Keratinocyte (primary cell): Measurements from ENCODE around the gene SPAG6. TPM values are rescaled to one million over a fixed set of nuclear protein-coding genes. Genes with fewer than 3 reads are reported as not detected.
"Not testable (repeated sequence)": the region's sequence is repeated elsewhere in the genome, so short reads cannot be mapped to it uniquely, and the experiment has no call there.

ENCODE experiments used
- DNase-seq: peaks from one replicate; pipeline ENCODE4 v3.0.0-alpha.2; 2011; ENCODE audit warnings: low read depth, missing footprints, low spot score
- FAIRE-seq: peaks from 2 replicates; lab custom pipeline; 2011; peaks lifted over from hg19 to GRCh38; lab: Jason Lieb, UNC
- H2AFZ ChIP-seq: 2 replicates; pipeline ENCODE4 v1.6.0; 2012; ENCODE audit warnings: low read length, control low read depth, inconsistent platforms; ENCODE audit not compliant: control insufficient read depth
- H3K27ac ChIP-seq: 2 replicates; pipeline ENCODE4 v1.5.1; 2011; ENCODE audit warnings: low read length; ENCODE audit not compliant: control insufficient read depth, insufficient read depth
- H3K27me3 ChIP-seq: 3 replicates; pipeline ENCODE4 v1.6.0; 2011; ENCODE audit warnings: low read length; ENCODE audit not compliant: control insufficient read depth, insufficient read depth; ENCODE audit errors: extremely low read depth
- H3K36me3 ChIP-seq, 2 experiments: 2 replicates in 1 of 2; 3 replicates in 1 of 2; pipeline ENCODE4 v1.5.1; 2011; ENCODE audit warnings: low read length in 2 of 2, mild to moderate bottlenecking in 1 of 2; ENCODE audit not compliant: control insufficient read depth in 2 of 2, insufficient read depth in 2 of 2; ENCODE audit errors: extremely low read depth in 1 of 2
- H3K4me1 ChIP-seq: 3 replicates; pipeline ENCODE4 v1.5.1; 2011; ENCODE audit warnings: low read length; ENCODE audit not compliant: control insufficient read depth, insufficient read depth; ENCODE audit errors: extremely low read depth
- H3K4me2 ChIP-seq: 3 replicates; pipeline ENCODE4 v1.6.0; 2011; ENCODE audit warnings: low read depth, low read length; ENCODE audit not compliant: control insufficient read depth, insufficient read depth; ENCODE audit errors: extremely low read depth
- H3K4me3 ChIP-seq, 3 experiments: fragments of 200-600 bp in 1 of 3; sonication (generic) in 1 of 3; 2 replicates in 2 of 3; 3 replicates in 1 of 3; pipeline ENCODE4 v1.5.1; 2011 to 2016; ENCODE audit warnings: low read length in 3 of 3, mild to moderate bottlenecking in 3 of 3, control low read depth in 2 of 3, inconsistent platforms in 1 of 3, low read depth in 1 of 3, mixed read lengths in 1 of 3, mixed run types in 1 of 3, moderate library complexity in 1 of 3; ENCODE audit not compliant: control insufficient read depth in 2 of 3, insufficient read depth in 2 of 3; ENCODE audit errors: extremely low read depth in 1 of 3
- H3K79me2 ChIP-seq: 2 replicates; pipeline ENCODE4 v1.6.0; 2012; ENCODE audit warnings: low read length; ENCODE audit not compliant: control insufficient read depth, insufficient read depth
- H3K9ac ChIP-seq: 3 replicates; pipeline ENCODE4 v1.6.0; 2011; ENCODE audit warnings: low read length; ENCODE audit not compliant: control insufficient read depth, insufficient read depth; ENCODE audit errors: extremely low read depth
- H3K9me1 ChIP-seq: 3 replicates; pipeline ENCODE4 v1.6.0; 2011; ENCODE audit warnings: low read length; ENCODE audit not compliant: control insufficient read depth, insufficient read depth; ENCODE audit errors: extremely low read depth
- H3K9me3 ChIP-seq: 2 replicates; pipeline ENCODE4 v1.5.1; 2012; ENCODE audit warnings: low read depth, low read length; ENCODE audit not compliant: control insufficient read depth
- H4K20me1 ChIP-seq: 3 replicates; pipeline ENCODE4 v1.6.0; 2011; ENCODE audit warnings: low read length; ENCODE audit not compliant: control insufficient read depth, insufficient read depth; ENCODE audit errors: extremely low read depth
- CTCF ChIP-seq, 3 experiments: IDR thresholded peaks in 1 of 3; conservative IDR thresholded peaks in 1 of 3; optimal IDR thresholded peaks in 1 of 3; 2 replicates in 2 of 3; 3 replicates in 1 of 3; pipeline versions ENCODE3 to v1.5.1; 2011; ENCODE audit warnings: low read length in 3 of 3, mild to moderate bottlenecking in 3 of 3, moderate library complexity in 2 of 3, control low read depth in 1 of 3, inconsistent platforms in 1 of 3; ENCODE audit not compliant: insufficient read depth in 2 of 3; ENCODE audit errors: extremely low read depth in 1 of 3
- EZH2 ChIP-seq: IDR thresholded peaks from one replicate; pipeline ENCODE4 v1.6.1; 2012; ENCODE audit warnings: inconsistent platforms, mild to moderate bottlenecking, low read length, moderate library complexity
- dilution Hi-C: fragments of 300-500 bp; cut with MboI; formaldehyde crosslinking; loops from one replicate; pipeline ENCODE4 v1.7.0; 2020; ENCODE audit warnings: low sequenced_read_pairs; ENCODE audit not compliant: extremely low pct_ligation_motif_present
- polyA plus RNA-seq, 5 experiments: library from polyadenylated mRNA; depleted of rRNA in 3 of 5; stranded (reverse) in 3 of 5; stranded (forward) in 1 of 5; unstranded in 1 of 5; fragments of >200 nt; gene quantifications; 1 replicate in 1 of 5; 2 replicates in 3 of 5; 3 replicates in 1 of 5; pipeline versions ENCODE4 v1.2.1 to v1.2.3, GENCODE V29; 2011 to 2012; ENCODE audit warnings: missing spikeins in 2 of 5, low read depth in 1 of 5, low replicate concordance in 1 of 5

SPAG6 gene
- polyA plus RNA-seq, 1 donor (not counting 4 experiments of a cell fraction or from before 2014, with no cell fraction given), result not detected

- Histone ChIP-seq H4K20me1 (no peaks in the 10 kb centered on the region), H3K4me3 (no peak overlapping the region)
Observed at GRCh38 chr10:22389856-22390589, 44.7 kb downstream of the SPAG6 start.

GRCh38 chr10:22391600-22391999 is 46.3 kb downstream of the SPAG6 start:
- Histone ChIP-seq H3K9me3 (no peaks in the 10 kb centered on the region), H3K4me1 (no peaks in the 10 kb centered on the region), H3K4me3 (no peak overlapping the region), H2AFZ (no peak overlapping the region), H3K27ac (no peak overlapping the region), H3K9ac (no peak overlapping the region), H3K27me3 (no peaks in the 10 kb centered on the region), H4K20me1 (no peaks in the 10 kb centered on the region), H3K4me2 (no peak overlapping the region), H3K9me1 (no peaks in the 10 kb centered on the region), H3K36me3 (no peaks in the 10 kb centered on the region), H3K79me2 (no peaks in the 10 kb centered on the region)
- dilution Hi-C loops, result no loop called here
- DNase-seq (no peak), FAIRE-seq (no peak)
- TF ChIP-seq CTCF (optimal IDR thresholded peaks at IDR 0.05 in 1 of 3, IDR thresholded peaks at IDR 0.05 in 1 of 3, conservative IDR thresholded peaks at IDR 0.05 in 1 of 3; ENCODE audit: extremely low read depth in 1 of 3, insufficient read depth in 2 of 3, low read length in 3 of 3), result no peak
- TF ChIP-seq EZH2, result no peak

More at GRCh38 chr10:22389856-22390589, 44.7 kb downstream of the SPAG6 start:
- H3K79me2 ChIP-seq, result no peaks in the 10 kb centered on the region
- H3K27me3 ChIP-seq, result no peaks in the 10 kb centered on the region
- H3K4me2 ChIP-seq, result no peak overlapping the region
- H2AFZ ChIP-seq, result no peak overlapping the region
- dilution Hi-C loops, result no loop called here
- H3K9me1 ChIP-seq, result no peaks in the 10 kb centered on the region
- H3K9me3 ChIP-seq, result no peaks in the 10 kb centered on the region
- no peaks in the 10 kb centered on the region for H3K4me1 ChIP-seq
- no peak overlapping the region for H3K27ac ChIP-seq
- no peaks in the 10 kb centered on the region for H3K36me3 ChIP-seq
- H3K9ac ChIP-seq, result no peak overlapping the region
- FAIRE-seq (no peak), DNase-seq (no peak)
- TF ChIP-seq CTCF (optimal IDR thresholded peaks at IDR 0.05 in 1 of 3, IDR thresholded peaks at IDR 0.05 in 1 of 3, conservative IDR thresholded peaks at IDR 0.05 in 1 of 3; ENCODE audit: extremely low read depth in 1 of 3, insufficient read depth in 2 of 3, low read length in 3 of 3), result no peak
- TF ChIP-seq EZH2, result no peak

GRCh38 chr10:22396195-22396594 is 50.9 kb downstream of the SPAG6 start:
- H4K20me1 ChIP-seq, H3K4me1 ChIP-seq, H3K27ac ChIP-seq, FAIRE-seq, H3K36me3 ChIP-seq, H3K9ac ChIP-seq, H3K27me3 ChIP-seq, H3K9me3 ChIP-seq, DNase-seq, H3K79me2 ChIP-seq, H2AFZ ChIP-seq, H3K4me2 ChIP-seq, H3K9me1 ChIP-seq, H3K4me3 ChIP-seq, dilution Hi-C loops: not testable (repeated sequence)

GRCh38 chr10:22406916-22407315 is 61.6 kb downstream of the SPAG6 start:
- FAIRE-seq, H2AFZ ChIP-seq, H3K27ac ChIP-seq, H4K20me1 ChIP-seq, dilution Hi-C loops, H3K27me3 ChIP-seq, H3K4me3 ChIP-seq, H3K36me3 ChIP-seq, H3K9me1 ChIP-seq, H3K79me2 ChIP-seq, H3K4me2 ChIP-seq, H3K9me3 ChIP-seq, H3K9ac ChIP-seq, DNase-seq, H3K4me1 ChIP-seq: not testable (repeated sequence)
